SIG-M5 treated with dmso at 0.1 percent for 504 hours (cell line): ENCODE data around the gene ANKLE1.
A peak's percentile ranks its signal among the peaks of the same experiment; 100 is the strongest.

Experiments used
- DNase-seq: peaks from one replicate; lab custom pipeline; 2025; ENCODE audit not compliant: unreplicated experiment; lab: John Stamatoyannopoulos, UW

ANKLE1 gene, protein sequence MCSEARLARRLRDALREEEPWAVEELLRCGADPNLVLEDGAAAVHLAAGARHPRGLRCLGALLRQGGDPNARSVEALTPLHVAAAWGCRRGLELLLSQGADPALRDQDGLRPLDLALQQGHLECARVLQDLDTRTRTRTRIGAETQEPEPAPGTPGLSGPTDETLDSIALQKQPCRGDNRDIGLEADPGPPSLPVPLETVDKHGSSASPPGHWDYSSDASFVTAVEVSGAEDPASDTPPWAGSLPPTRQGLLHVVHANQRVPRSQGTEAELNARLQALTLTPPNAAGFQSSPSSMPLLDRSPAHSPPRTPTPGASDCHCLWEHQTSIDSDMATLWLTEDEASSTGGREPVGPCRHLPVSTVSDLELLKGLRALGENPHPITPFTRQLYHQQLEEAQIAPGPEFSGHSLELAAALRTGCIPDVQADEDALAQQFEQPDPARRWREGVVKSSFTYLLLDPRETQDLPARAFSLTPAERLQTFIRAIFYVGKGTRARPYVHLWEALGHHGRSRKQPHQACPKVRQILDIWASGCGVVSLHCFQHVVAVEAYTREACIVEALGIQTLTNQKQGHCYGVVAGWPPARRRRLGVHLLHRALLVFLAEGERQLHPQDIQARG

DNA sequence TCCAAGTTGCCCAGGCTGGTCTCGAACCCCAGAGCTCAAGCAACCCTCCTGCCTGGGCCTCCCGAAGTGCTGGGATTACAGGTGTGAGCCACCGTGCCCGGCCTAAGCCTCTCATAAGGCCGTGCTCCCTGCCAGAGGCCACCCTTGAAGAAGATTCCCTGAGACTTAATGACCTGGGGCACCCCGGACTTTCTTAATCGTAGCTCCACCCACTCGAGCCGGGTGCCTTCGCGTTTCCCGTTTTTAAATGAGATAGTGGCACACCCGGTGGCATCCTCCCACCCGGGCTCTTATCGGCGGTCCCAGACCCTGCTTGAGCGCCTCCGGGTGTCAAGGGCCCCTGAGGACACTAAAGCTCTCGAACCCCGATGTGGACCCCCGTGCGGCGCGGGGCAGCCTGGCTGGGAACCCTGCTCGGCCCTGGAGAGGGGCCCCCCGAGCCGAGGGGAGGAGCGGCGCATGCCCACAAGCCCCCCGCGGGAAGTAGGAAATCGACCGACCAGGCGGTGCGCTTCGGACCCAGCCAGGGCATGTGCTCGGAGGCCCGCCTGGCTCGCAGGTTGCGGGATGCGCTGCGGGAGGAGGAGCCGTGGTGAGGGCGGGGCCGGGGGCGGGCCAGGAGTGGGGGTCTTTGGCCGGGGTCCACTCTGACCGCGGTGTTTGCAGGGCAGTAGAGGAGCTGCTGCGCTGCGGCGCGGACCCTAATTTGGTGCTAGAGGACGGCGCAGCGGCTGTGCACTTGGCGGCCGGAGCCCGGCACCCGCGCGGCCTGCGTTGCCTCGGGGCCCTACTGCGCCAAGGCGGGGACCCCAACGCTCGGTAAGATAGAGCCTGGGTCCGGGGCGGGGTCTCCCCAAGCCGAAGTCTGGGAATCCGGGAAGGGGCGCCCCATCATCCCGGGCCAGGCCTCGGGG, at the start of gene ANKLE1:
Gene ANKLE1, plus strand, starts transcription at position 511 of the 914 bp plus-strand sequence. Its CDS starts 20 bp downstream, at position 531.
- DNase-seq = peak; percentile 81

DNA sequence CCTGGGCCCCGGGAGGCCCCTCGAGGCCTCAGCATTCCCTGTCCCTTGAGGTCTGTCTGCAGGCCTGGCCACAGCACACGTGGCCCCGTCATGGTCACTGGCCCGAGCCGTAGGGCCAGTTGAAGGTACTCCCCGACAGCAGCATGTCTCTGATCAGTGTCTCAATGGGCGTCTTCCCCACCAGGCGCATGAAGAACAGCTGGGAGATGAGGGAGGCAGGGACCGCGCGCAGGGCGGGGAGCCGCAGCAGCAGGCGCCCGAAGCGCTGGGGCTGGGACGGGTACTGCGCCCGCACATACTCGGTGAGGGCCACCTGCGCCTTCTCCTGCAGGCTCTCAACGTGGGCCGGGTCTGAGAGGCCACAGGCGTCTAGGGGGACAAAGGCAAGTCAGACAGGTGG, 49.4 kb upstream of the ANKLE1 start:
- DNase-seq = no peak

DNA sequence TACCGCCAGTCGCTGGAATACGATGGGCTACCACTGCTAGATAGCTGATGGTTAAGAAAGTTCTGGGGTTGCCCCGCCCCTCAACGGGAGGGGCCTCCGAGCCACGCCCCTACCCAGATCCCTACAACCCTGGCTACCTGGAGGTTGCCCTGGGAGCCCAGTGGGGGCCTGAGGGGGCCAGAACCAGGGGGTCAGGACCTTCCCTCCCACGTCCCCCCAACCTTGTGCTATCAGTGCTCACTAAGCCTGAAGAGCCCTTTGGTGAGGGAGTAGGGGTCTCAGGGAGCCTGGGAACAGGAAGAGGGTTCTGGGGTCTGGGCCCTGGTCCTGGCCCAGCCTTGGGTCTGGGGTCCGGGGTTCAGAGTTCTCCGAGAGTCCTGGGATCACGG, 46.8 kb upstream of the ANKLE1 start:
- peak; percentile 47 for DNase-seq

DNA sequence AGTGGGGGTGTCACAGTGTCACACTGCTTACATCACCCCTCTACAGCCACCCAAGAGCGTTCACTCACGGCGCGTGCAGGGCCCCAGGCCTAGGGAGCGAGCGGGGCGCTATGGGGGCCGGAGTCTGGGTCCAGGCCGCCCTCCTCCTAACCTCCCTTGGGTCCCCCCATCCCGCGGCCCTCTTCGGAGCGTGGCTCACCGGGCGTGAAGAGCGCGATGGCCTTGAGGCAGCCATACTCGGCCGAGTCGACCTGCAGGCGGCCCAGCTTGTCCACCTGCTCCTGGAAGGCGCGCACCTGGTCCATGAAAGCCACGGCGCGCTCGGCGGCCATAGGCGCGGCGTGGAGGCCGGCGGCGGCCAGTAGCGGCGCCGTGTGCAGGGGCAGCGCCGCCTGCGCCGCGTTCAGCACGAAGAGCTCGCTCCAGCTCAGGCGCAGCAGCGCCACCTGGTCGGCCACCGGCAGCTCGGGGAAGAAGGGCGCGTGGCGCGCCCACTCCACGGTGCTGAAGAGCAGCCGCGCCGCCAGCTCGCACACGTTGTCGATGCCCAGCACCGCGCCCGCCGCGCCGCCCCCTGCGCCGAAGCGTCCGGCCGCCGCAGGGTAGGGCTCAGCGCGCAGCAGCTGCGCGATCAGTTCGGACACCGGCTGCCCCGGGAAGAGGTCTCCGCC, 46.3 kb upstream of the ANKLE1 start:
- peak; percentile 36 for DNase-seq

DNA sequence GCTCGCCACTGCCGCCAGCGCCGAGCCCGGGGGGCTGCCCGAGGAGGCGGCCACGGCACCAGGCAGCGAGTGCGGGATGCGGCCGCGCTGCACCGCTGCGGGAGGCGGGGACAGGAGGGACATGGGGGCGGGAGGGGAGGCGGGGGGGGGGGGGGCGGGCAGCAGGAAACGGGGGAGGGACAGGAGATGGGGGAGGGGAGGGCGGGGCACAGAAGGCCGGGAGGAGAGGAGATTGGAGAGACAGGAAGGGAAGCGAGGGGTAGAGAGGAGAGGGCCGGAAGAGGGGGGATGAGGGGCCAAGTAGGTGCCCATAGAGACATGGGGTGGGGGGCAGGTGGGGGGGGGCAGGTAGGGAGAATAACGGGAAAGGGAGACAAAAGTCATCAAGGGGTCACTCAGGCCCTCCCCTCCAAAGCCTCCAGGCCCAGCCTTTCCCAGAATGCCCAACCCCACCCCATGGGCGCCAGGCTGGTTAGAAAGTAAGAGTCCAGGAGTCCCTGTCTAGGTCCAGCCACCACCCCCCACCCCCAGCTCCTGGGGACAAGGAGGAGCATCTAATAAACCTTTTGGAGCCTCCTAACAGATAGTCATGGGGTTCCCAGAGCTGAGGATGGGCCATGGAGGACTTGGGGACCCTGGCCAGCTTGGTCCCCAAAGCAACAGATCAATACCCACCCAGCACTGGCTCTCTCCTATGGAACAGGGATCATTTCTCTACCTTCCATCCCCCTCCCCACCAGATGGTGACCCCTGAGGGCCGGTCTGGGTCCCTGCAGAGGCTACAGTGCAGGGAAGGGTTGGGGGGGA, 45.5 kb upstream of the ANKLE1 start:
- peak; percentile 24 for DNase-seq

DNA sequence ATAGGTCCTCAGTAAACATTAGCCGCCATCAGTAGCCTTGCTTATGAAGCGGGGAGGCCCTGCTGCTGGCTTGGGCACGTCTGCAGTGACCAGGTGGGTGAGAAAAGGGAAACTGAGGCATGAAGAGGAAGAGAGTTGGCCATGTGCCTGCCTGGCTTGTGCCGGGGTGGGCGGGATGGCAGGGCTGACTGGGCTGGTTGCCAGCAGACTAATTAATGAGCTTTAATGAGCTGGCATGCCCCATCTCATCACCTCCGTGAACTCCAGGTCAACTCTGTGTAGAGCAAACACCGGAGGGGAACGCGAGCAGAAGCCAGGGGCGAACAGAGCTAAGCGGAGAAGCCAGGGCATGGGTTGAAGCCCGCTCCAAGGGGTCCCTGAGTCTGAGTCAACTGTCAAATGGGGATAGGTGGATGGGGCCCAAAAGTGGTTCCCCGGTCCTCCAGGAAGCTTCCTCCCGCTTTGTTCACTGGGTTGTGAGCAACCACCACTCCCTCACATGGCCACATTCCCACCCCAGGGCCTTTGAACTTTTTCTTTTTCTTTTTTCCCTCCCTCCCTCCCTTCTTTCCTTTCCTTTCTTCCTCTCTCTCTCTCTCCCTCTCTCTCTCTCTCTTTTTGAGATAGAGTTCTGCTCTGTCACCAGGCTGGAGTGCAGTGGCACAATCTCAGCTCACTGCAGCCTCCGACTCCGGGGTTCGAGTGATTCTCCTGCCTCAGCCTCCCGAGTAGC, 44.7 kb upstream of the ANKLE1 start:
- DNase-seq = no peak

DNA sequence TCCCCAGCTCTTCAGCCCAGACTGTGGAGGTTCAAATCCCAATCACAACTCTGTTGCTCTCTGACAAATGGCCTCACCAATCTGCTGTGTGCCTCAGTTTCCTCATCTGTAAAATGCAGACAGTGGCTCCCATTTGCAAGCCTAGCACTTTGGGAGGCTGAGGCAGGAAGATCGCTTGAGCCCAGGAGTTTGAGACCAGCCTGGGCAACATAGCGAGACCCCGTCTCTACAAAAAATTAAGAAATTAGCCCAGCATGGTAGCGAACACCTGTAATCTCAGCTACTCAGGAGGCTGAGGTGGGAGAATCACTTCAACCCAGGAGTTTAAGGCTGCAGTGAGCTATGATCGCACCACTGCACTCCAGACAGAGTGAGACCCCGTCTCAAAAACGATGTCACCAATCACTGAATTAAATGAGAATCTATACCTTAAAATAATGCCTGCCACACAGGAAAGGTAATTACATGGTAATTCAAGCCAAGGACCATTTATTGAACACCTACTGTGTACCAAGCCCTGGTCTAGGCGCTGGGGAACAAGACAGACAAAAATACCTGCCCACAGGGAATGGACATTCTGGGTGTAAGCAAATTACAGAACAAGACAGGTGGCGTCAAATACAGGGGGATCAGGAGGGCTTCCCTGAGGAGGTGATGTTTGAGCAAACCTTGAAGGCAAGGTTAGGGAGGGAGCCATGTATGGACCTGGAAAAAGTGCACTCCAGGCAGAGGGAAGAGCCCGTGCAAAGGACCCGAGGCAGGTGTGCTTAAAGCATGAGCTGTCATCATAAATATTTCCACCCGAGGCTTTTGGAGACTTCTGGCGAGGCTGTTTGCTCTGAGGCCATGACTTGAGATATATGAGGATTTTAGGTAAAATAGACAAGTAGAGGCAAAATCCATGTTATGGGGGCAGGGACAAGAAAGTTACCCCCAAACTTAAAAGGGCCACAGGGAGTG, 43.7 kb upstream of the ANKLE1 start:
- DNase-seq = no peak

DNA sequence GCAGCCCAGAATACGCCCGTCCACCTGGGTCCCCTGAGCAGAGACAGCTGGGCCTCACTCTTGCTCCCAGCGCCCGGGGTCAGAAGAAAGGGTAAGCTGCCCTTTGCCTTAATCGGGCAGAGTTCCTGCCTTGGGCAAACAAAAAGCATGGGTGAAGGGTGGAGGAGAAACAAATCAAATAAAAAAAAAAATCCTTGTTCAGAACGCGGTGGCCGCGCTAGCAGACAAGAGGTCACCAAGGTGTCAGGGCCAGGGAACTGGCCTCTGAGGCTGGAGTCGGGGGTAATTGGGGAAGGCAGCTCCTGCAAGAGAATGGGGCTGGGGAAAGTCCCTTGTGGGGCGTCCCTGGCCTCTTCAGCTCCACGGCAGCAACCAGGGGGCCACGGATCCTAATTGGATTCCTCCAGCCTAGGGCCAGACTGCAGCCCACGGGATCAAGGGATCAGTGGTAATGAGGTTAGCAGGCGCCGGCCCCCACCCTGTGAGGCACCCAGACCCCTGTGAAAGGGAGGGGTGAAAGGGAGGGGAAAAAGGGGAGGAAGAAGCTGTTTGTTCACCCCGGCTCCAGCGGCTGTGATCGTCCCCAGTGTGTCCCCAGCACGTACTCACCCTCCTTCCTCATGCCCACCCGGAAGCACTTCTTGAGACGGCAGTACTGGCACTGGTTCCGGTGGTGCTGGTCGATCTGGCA, 41.5 kb upstream of the ANKLE1 start:
- DNase-seq = no peak

DNA sequence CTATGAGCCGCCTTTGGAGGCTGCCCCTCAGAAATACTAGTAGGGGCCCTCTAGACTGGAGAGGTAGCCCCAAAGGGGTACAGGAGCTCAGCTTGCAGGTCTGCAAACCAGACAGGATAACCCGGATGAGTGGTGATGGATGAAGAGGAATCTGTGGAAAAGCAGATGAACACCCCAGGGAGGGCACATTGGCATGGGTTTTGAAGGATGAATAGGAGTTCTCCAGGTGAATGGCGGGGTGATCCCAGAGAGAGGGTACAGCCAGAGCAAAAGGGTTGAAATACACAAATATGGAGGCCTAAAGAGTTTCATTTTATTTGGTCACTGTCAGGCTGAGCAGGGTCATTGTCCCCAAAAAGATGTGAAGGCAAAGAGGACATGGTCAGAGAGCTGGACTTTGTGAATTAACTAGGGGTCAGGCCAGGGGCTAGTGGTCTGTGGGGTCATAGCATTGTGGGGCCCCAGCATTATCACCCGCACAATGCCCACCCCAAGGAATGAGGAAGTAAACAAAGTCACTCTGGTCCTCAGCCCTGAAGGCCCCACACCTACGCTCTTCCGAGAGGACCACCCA, 40.8 kb upstream of the ANKLE1 start:
- DNase-seq = no peak

DNA sequence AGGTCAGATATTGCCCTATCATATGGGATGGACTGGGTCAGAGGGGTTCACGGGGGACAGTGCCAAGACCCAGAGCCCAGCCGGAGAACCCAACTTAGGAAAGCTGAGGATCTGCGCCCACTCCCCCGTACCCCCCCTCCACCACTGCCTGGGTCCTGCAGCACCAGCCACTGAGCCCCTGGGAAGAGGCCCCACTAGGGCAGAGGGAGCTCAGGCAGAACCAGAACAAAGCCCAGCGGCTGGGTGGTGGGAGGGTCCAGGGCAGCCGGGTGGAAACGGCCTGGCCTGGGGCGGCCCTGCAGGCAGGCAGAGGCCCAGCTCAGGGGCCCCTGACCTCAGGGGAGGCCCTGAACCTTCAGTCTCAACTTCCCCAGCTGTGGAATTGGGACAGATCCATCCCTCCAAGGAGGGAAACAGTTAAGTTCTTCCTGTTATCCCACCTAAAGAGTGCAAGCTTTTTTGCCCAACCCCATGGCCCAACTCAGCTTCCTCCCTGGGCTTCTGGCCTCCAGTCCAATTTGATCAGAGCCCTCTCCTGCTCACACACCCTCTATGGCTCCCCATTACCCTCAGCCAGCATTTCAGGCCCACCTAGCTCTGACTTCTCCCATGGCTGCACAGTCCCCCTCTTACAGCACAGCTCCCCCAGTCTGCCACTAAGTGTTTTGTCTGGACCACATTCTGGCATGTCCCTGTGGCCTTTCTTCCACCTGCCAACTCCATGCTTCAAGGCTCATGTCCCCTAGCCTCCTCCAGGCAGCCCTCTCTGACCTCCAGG, 39.1 kb upstream of the ANKLE1 start:
- no peak for DNase-seq

DNA sequence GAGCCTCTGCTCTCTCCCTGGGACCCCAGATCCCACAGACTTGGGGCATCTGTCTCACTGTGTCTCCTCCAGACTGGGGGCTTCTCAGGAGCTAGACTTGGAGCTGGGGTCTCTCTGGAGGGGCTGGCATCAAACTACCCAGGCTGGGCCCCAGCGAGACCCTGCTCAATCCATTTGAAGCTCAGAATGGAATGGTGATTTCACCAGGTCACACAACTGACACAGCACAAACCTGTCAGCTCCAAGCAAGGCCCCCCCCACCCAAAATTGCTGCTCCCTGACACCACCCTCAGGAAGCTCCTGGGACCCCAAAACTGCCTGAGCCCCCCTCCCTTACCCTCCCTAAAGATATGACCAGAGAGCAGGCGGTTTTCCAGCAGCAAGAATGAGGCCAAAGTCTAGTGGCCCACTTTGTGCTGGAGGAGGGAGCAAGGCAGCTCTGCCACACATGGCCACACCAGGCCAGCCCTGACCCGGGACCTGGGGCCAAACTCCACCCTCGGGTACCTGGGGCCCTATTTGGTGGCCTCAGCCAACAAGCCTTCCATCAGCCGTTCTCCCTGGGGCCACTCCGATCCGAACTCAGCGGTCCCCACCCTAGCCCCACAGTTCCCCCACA, 38.4 kb upstream of the ANKLE1 start:
- DNase-seq = no peak

DNA sequence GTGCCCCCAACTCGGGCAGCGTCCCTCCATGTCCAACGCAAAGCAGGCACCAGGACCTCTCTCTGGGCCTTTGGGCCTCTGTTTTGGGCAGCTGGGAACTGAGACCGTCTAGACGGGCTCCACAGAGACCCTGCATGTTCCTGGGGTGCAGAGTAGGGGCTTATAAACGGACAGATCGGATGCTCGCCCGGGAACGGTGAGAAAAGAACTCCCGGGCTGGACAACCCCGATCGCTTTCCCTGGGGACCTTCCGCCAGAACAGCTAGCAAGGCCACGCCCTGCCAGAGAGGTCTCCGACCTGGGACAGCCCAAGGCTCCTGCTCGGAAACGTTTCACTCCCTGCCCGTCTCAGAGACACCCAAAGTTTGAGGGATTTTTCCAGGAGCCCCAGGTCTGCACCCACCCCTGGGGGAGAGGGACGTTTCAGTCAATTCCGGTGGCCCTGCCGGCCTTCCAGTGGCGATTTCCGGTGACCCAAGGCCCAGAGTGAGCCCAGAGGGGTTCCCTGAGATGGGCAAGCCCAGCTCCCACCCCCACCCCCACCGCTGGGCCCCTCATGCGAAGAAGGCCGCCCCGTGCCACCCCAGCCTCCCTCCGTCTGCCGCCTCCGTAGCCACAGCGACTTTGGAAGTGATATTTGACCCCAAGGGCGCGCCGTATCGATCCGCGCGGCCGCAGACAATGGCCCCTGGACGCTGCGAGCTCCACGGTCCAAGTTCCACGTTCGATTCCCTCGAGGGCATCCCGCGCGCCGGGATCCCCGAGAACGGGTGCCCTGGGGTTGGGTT, 37.7 kb upstream of the ANKLE1 start:
- DNase-seq = no peak

DNA sequence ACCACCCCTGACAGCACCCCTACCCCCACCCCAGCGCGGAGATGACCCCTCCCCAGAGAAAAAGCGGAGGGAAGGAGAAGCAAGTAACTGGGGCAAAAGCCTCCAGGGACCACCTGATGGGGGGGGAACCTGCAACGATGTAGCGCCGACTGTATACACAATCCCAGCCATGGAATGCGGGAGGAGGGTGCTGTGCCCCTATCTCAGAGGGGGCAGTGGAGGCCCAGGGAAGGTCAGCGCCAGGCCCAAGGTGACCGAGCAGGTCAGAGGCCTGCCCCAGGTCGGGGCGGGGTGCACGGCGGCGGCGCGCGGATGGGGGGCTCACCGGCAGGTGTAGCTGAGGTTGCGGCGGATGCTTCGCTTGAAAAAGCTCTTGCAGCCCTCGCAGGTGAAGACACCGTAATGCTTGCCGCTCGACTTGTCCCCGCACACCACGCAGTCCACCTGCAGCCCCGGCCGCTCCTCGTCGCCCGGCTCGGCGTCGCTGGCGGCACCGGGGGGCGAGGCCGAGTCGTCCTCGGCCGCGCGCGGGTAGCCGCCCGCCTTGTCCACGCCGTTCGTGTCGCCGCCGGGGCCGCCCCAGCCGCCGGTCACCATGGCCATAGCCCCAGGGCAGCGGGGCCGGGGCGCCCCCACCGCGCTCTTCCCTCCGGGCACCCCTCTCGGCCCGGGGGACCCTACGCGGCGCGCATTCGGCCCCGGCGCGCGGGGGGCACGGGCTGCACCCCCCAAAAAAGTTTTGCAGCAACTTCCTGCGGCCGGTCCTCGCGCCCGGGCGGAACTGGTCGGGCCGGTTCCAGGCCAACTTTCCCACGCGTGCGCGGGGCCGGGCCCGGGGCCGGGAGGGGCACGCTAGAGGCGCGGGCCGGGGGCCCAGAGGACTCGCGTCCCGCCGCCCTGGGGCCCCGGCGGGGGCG, 36.8 kb upstream of the ANKLE1 start:
- no peak for DNase-seq

DNA sequence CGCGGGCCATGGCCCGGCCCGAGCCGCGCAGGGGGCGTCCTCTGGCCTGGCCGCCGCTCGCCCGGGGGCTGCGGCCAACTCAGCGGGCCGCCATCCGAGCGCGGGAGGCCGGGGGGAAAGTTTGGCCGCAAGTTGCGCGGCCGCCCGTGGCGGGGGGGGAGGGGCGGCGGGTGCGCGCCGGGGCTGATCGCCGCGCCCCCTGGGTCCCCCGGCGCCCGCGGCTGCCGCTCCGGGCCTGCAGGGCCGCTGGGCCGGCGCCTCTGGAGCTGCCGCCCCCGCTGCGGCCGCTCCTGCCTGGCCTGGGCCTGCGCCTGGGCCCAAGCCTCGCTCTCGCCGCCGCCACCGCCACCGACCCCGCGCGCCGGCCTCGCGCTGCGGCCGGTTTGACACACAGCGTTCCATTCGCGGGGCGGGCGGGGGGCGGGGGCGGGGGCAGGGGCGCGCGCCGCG, 36.1 kb upstream of the ANKLE1 start, which contains the start of gene NR2F6:
Gene NR2F6, minus strand, starts transcription at position 385 of the 450 bp plus-strand sequence. CDS start 699 bp downstream, outside the sequence.
- no peak for DNase-seq
